H7 (cell line): ENCODE data around the gene PLEKHG5. TPM values are rescaled to one million over a fixed set of nuclear protein-coding genes. Genes with fewer than 3 reads are reported as not detected.

Source experiments
- DNase-seq: peaks from one replicate; pipeline ENCODE4 v3.0.0; 2012
- H3K27me3 ChIP-seq: 2 replicates; pipeline ENCODE4 v1.6.0; 2011; ENCODE audit warnings: mild to moderate bottlenecking, low read length; ENCODE audit not compliant: control insufficient read depth, insufficient read depth
- H3K36me3 ChIP-seq: replicated peaks from 2 replicates; pipeline ENCODE4 v1.5.1; 2011; ENCODE audit warnings: low read length; ENCODE audit not compliant: control insufficient read depth, insufficient read depth
- H3K4me3 ChIP-seq: 2 replicates; pipeline ENCODE4 v1.5.1; 2011; ENCODE audit warnings: low read depth, mild to moderate bottlenecking, control low read depth, low read length, moderate library complexity; ENCODE audit not compliant: insufficient read depth
- total RNA-seq: library from RNA; depleted of rRNA; stranded (reverse); fragments of >200 nt; shearing (Covaris generic); gene quantifications from 2 replicates; pipeline ENCODE4 v1.2.3, GENCODE V29; 2014

The PLEKHG5 gene
- total RNA-seq, 1 experiment from 2014 or later = 17.2 TPM

- no peaks in the 10 kb centered on the region for H3K36me3 ChIP-seq
- H3K4me3 ChIP-seq = peak overlapping the region; percentile 71
- DNase-seq = no peak
- H3K27me3 ChIP-seq = peaks cover 19% of the 10 kb centered on the region; the same call in 1 of the 2 replicates
Measured at GRCh38 chr1:6484826-6485167, 6.7 kb downstream of the PLEKHG5 start.

GRCh38 chr1:6483761-6484117 is 7.7 kb downstream of the PLEKHG5 start:
- H3K36me3 ChIP-seq = no peaks in the 10 kb centered on the region
- peaks cover 19% of the 10 kb centered on the region; the same call in 1 of the 2 replicates for H3K27me3 ChIP-seq
- DNase-seq = no peak
- H3K4me3 ChIP-seq = no peak overlapping the region

GRCh38 chr1:6483017-6483760 is 8.3 kb downstream of the PLEKHG5 start:
- Histone ChIP-seq H3K36me3 (no peaks in the 10 kb centered on the region), H3K27me3 (peaks cover 19% of the 10 kb centered on the region; the same call in 1 of the 2 replicates), H3K4me3 (no peak overlapping the region)
- no peak for DNase-seq

GRCh38 chr1:6481820-6482219 is 9.6 kb downstream of the PLEKHG5 start:
- DNase-seq = no peak
- Histone ChIP-seq H3K36me3 (no peaks in the 10 kb centered on the region), H3K27me3 (peaks cover 19% of the 10 kb centered on the region; the same call in 1 of the 2 replicates), H3K4me3 (no peak overlapping the region)

GRCh38 chr1:6477039-6477820 is 14.2 kb downstream of the PLEKHG5 start:
- no peak for DNase-seq
- Histone ChIP-seq H3K27me3 (no peaks in the 10 kb centered on the region; the same call in 1 of the 2 replicates), H3K4me3 (no peak overlapping the region)

GRCh38 chr1:6476483-6476882 is 15.0 kb downstream of the PLEKHG5 start:
- H3K27me3 ChIP-seq = no peaks in the 10 kb centered on the region; the same call in 1 of the 2 replicates
- H3K4me3 ChIP-seq = no peak overlapping the region
- no peak for DNase-seq
- H3K36me3 ChIP-seq = peaks cover 3% of the 10 kb centered on the region

More at GRCh38 chr1:6477039-6477820, 14.2 kb downstream of the PLEKHG5 start:
- peaks cover 1% of the 10 kb centered on the region for H3K36me3 ChIP-seq

GRCh38 chr1:6475381-6476133 is 15.9 kb downstream of the PLEKHG5 start:
- peaks cover 6% of the 10 kb centered on the region; the same call in 1 of the 2 replicates for H3K27me3 ChIP-seq
- peaks cover 3% of the 10 kb centered on the region for H3K36me3 ChIP-seq
- no peak overlapping the region for H3K4me3 ChIP-seq
- DNase-seq = peak; percentile 97

- no peak overlapping the region for H3K4me3 ChIP-seq
- H3K36me3 ChIP-seq = peaks cover 3% of the 10 kb centered on the region
- peaks cover 6% of the 10 kb centered on the region; the same call in 1 of the 2 replicates for H3K27me3 ChIP-seq
- peak; percentile 78 for DNase-seq
Measured at GRCh38 chr1:6474815-6475282, 16.6 kb downstream of the PLEKHG5 start.

- peaks cover 6% of the 10 kb centered on the region; the same call in 1 of the 2 replicates for H3K27me3 ChIP-seq
- DNase-seq = peak; percentile 86
- no peak overlapping the region for H3K4me3 ChIP-seq
- H3K36me3 ChIP-seq = peaks cover 6% of the 10 kb centered on the region
Measured at GRCh38 chr1:6473974-6474814, 17.3 kb downstream of the PLEKHG5 start.

- Histone ChIP-seq H3K4me3 (no peak overlapping the region), H3K27me3 (peaks cover 6% of the 10 kb centered on the region; the same call in 1 of the 2 replicates), H3K36me3 (peaks cover 13% of the 10 kb centered on the region)
- no peak for DNase-seq
Measured at GRCh38 chr1:6473156-6473555, 18.3 kb downstream of the PLEKHG5 start.

GRCh38 chr1:6472391-6472790 is 19.1 kb downstream of the PLEKHG5 start:
- Histone ChIP-seq H3K36me3 (peaks cover 13% of the 10 kb centered on the region), H3K4me3 (no peak overlapping the region), H3K27me3 (peaks cover 6% of the 10 kb centered on the region; the same call in 1 of the 2 replicates)
- DNase-seq = peak; percentile 81

- no peak for DNase-seq
- Histone ChIP-seq H3K27me3 (peaks cover 6% of the 10 kb centered on the region; the same call in 1 of the 2 replicates), H3K4me3 (no peak overlapping the region)
Measured at GRCh38 chr1:6471970-6472368, 19.5 kb downstream of the PLEKHG5 start.

GRCh38 chr1:6471086-6471969 is 20.1 kb downstream of the PLEKHG5 start:
- peak; percentile 95 for DNase-seq
- H3K4me3 ChIP-seq = peak overlapping the region; percentile 57

More at GRCh38 chr1:6471970-6472368, 19.5 kb downstream of the PLEKHG5 start:
- H3K36me3 ChIP-seq = peaks cover 13% of the 10 kb centered on the region

More at GRCh38 chr1:6471086-6471969, 20.1 kb downstream of the PLEKHG5 start:
- peaks cover 13% of the 10 kb centered on the region for H3K36me3 ChIP-seq
- H3K27me3 ChIP-seq = peaks cover 6% of the 10 kb centered on the region; the same call in 1 of the 2 replicates
